H9 (cell line): Measurements from ENCODE around the gene ZSCAN9. TPM values are rescaled to one million over a fixed set of nuclear protein-coding genes. Genes with fewer than 3 reads are reported as not detected.

Source experiments
- DNase-seq: peaks from one replicate; pipeline ENCODE4 v3.0.0-alpha.2; 2017
- H2AFZ ChIP-seq: one replicate; pipeline ENCODE4 v1.6.1; 2013; ENCODE audit warnings: mild to moderate bottlenecking, low read length, control low read depth, moderate library complexity
- H2AK5ac ChIP-seq: 2 replicates; pipeline ENCODE4 v1.6.1; 2013; ENCODE audit warnings: low read length, control low read depth, mixed read lengths; ENCODE audit not compliant: insufficient read length
- H2BK120ac ChIP-seq: one replicate; pipeline ENCODE4 v1.6.1; 2013; ENCODE audit warnings: low read depth, mild to moderate bottlenecking, low read length, control low read depth, inconsistent platforms; ENCODE audit not compliant: poor library complexity, severe bottlenecking
- H2BK12ac ChIP-seq: 2 replicates; pipeline ENCODE4 v1.6.1; 2013; ENCODE audit warnings: low read length, control low read depth, mixed read lengths, low read depth; ENCODE audit not compliant: insufficient read length
- H2BK15ac ChIP-seq: 2 replicates; pipeline ENCODE4 v1.6.1; 2013; ENCODE audit warnings: low read depth, low read length, control low read depth
- H2BK20ac ChIP-seq: one replicate; pipeline ENCODE4 v1.6.1; 2013; ENCODE audit warnings: low read depth, mild to moderate bottlenecking, low read length, control low read depth, inconsistent platforms; ENCODE audit not compliant: poor library complexity, severe bottlenecking
- H2BK5ac ChIP-seq: 2 replicates; pipeline ENCODE4 v1.6.1; 2013; ENCODE audit warnings: low read length, control low read depth, mixed read lengths; ENCODE audit not compliant: insufficient read length
- H3K14ac ChIP-seq: 2 replicates; pipeline ENCODE4 v1.6.1; 2013; ENCODE audit warnings: low read length, control low read depth; ENCODE audit not compliant: insufficient read depth
- H3K18ac ChIP-seq: 2 replicates; pipeline ENCODE4 v1.6.1; 2013; ENCODE audit warnings: low read depth, mild to moderate bottlenecking, mixed read lengths, low read length, control low read depth; ENCODE audit not compliant: insufficient read length
- H3K23ac ChIP-seq: 2 replicates; pipeline ENCODE4 v1.6.1; 2013; ENCODE audit warnings: low read length, control low read depth, mixed read lengths, low read depth; ENCODE audit not compliant: insufficient read length
- H3K23me2 ChIP-seq: 2 replicates; pipeline ENCODE4 v1.6.1; 2013; ENCODE audit warnings: low read depth, mild to moderate bottlenecking, mixed read lengths, low read length, control low read depth; ENCODE audit not compliant: insufficient read length, poor library complexity, severe bottlenecking
- H3K27ac ChIP-seq: 2 replicates; pipeline ENCODE4 v1.5.1; 2013; ENCODE audit warnings: low read length, control low read depth, mixed read lengths, low read depth; ENCODE audit not compliant: insufficient read length
- H3K27me3 ChIP-seq: 2 replicates; pipeline ENCODE4 v1.6.1; 2013; ENCODE audit warnings: low read length, control low read depth, inconsistent platforms; ENCODE audit not compliant: insufficient read depth
- H3K4ac ChIP-seq: 2 replicates; pipeline ENCODE4 v1.6.1; 2013; ENCODE audit warnings: low read depth, mild to moderate bottlenecking, control low read depth, inconsistent platforms, low read length, moderate library complexity
- H3K4me1 ChIP-seq: 2 replicates; pipeline ENCODE4 v1.6.1; 2013; ENCODE audit warnings: low read length, control low read depth, inconsistent platforms; ENCODE audit not compliant: insufficient read depth
- H3K4me2 ChIP-seq: 2 replicates; pipeline ENCODE4 v1.6.1; 2013; ENCODE audit warnings: low read length, control low read depth, mixed read lengths; ENCODE audit not compliant: insufficient read length, insufficient read depth
- H3K56ac ChIP-seq: 2 replicates; pipeline ENCODE4 v1.6.1; 2013; ENCODE audit warnings: low read depth, mild to moderate bottlenecking, mixed read lengths, low read length, control low read depth; ENCODE audit not compliant: insufficient read length
- H3K79me1 ChIP-seq: 2 replicates; pipeline ENCODE4 v1.6.1; 2013; ENCODE audit warnings: low read depth, mild to moderate bottlenecking, moderate library complexity, low read length, control low read depth, inconsistent platforms; ENCODE audit not compliant: insufficient read depth, poor library complexity, severe bottlenecking
- H3K79me2 ChIP-seq: 2 replicates; pipeline ENCODE4 v1.6.1; 2013; ENCODE audit warnings: low read length, control low read depth, inconsistent platforms; ENCODE audit not compliant: insufficient read depth
- H3K9ac ChIP-seq: 2 replicates; pipeline ENCODE4 v1.6.1; 2013; ENCODE audit warnings: low read length, control low read depth, mixed read lengths; ENCODE audit not compliant: insufficient read length; ENCODE audit errors: extremely low read depth
- H3K9me3 ChIP-seq: one replicate; pipeline ENCODE4 v1.6.1; 2013; ENCODE audit warnings: low read depth, low read length, inconsistent platforms; ENCODE audit not compliant: control insufficient read depth
- H3T11ph ChIP-seq: one replicate; pipeline ENCODE4 v1.6.1; 2013; ENCODE audit warnings: mild to moderate bottlenecking, low read length, control low read depth, inconsistent platforms
- H4K20me1 ChIP-seq: one replicate; pipeline ENCODE4 v1.6.1; 2013; ENCODE audit not compliant: control insufficient read depth, insufficient read length, insufficient read depth
- H4K5ac ChIP-seq: 2 replicates; pipeline ENCODE4 v1.6.1; 2013; ENCODE audit warnings: low read depth, mild to moderate bottlenecking, mixed read lengths, low read length, control low read depth; ENCODE audit not compliant: insufficient read length
- H4K8ac ChIP-seq: replicated peaks from 2 replicates; pipeline ENCODE4 v1.6.1; 2013; ENCODE audit warnings: low read length, control low read depth, mixed read lengths, low read depth; ENCODE audit not compliant: insufficient read length
- H4K91ac ChIP-seq: 2 replicates; pipeline ENCODE4 v1.6.1; 2013; ENCODE audit warnings: low read depth, mild to moderate bottlenecking, moderate library complexity, mixed read lengths, low read length, control low read depth; ENCODE audit not compliant: insufficient read length
- H3K27ac Mint-ChIP-seq, 3 experiments: 2 replicates in 2 of 3; 3 replicates in 1 of 3; pipeline ENCODE4 v1.8.0; 2020 to 2021; ENCODE audit warnings: mixed read lengths in 3 of 3, mild to moderate bottlenecking in 1 of 3, moderate library complexity in 1 of 3
- H3K27me3 Mint-ChIP-seq: 2 replicates; pipeline ENCODE4 v1.8.0; 2021; ENCODE audit warnings: low read depth, mild to moderate bottlenecking, moderate library complexity, mixed read lengths
- H3K36me3 Mint-ChIP-seq, 3 experiments: 2 replicates in 2 of 3; 3 replicates in 1 of 3; pipeline ENCODE4 v1.8.0; 2020 to 2021; ENCODE audit warnings: low read depth in 3 of 3, mixed read lengths in 3 of 3; ENCODE audit not compliant: insufficient read depth in 1 of 3
- H3K4me1 Mint-ChIP-seq, 2 experiments: 2 replicates each; pipeline ENCODE4 v1.8.0; 2020; ENCODE audit warnings: mixed read lengths in 2 of 2
- H3K4me3 Mint-ChIP-seq, 2 experiments: 2 replicates in 1 of 2; 3 replicates in 1 of 2; pipeline ENCODE4 v1.8.0; 2020 to 2021; ENCODE audit warnings: mild to moderate bottlenecking in 2 of 2, mixed read lengths in 2 of 2, moderate library complexity in 1 of 2
- H3K9me3 Mint-ChIP-seq, 2 experiments: 2 replicates in 1 of 2; 3 replicates in 1 of 2; pipeline ENCODE4 v1.8.0; 2020; ENCODE audit warnings: mild to moderate bottlenecking in 2 of 2, mixed read lengths in 2 of 2, moderate library complexity in 1 of 2
- CTCF ChIP-seq: fragments of 200-600 bp; sonication (generic); conservative IDR thresholded peaks from 3 replicates; pipeline ENCODE4 v1.8.0; 2021; ENCODE audit warnings: antibody characterized with exemption, mild to moderate bottlenecking
- WGBS: extraction: QIAGEN DNeasy Blood & Tissue Kit; methylation state at CpG from one replicate; pipeline ENCODE4 v1.1.7; 2013; ENCODE audit warnings: missing lambda C conversion rate, low lambda C conversion rate, mixed read lengths; ENCODE audit not compliant: insufficient read length; ENCODE audit errors: extremely low coverage; 5-methylcytosine and 5-hydroxymethylcytosine counted together
- total RNA-seq: library from RNA; stranded (reverse); gene quantifications from 2 replicates; pipeline ENCODE4 v1.2.1, GENCODE V29; 2021

Gene ZSCAN9
- total RNA-seq, 1 experiment from 2014 or later = 11.5 TPM

GRCh38 chr6:28235912-28236452 is 10.9 kb downstream of the ZSCAN9 start:
- Histone ChIP-seq H3K4me1 (no peaks in the 10 kb centered on the region), H3K9me3 (no peaks in the 10 kb centered on the region), H3T11ph (no peak overlapping the region), H3K18ac (no peak overlapping the region), H2BK20ac (no peak overlapping the region), H3K14ac (no peak overlapping the region), H4K5ac (no peak overlapping the region), H2BK5ac (no peak overlapping the region), H4K20me1 (no peaks in the 10 kb centered on the region), H2AFZ (no peak overlapping the region), H3K79me2 (no peaks in the 10 kb centered on the region), H3K23me2 (no peaks in the 10 kb centered on the region), H4K91ac (no peak overlapping the region), H3K9ac (no peak overlapping the region), H2BK15ac (no peak overlapping the region), H2BK120ac (no peak overlapping the region), H3K27ac (no peak overlapping the region), H3K23ac (no peak overlapping the region), H3K4me2 (no peak overlapping the region), H3K56ac (no peak overlapping the region), H2BK12ac (no peak overlapping the region), H3K79me1 (no peaks in the 10 kb centered on the region), H2AK5ac (no peak overlapping the region), H3K27me3 (no peaks in the 10 kb centered on the region), H4K8ac (no peak overlapping the region), H3K4ac (no peak overlapping the region)
- TF ChIP-seq CTCF = no peak
- DNase-seq = no peak
- Mint-ChIP-seq H3K4me1 (peaks cover 5 to 12% of the 10 kb centered on the region in 2 experiments), H3K27ac (peak overlapping the region in 2 of 3 experiments; percentile 1 to 47; a peak in 2 of 7 replicates), H3K4me3 (no peak overlapping the region), H3K27me3 (no peaks in the 10 kb centered on the region), H3K36me3 (peaks cover 22 to 45% (median 37%) of the 10 kb centered on the region in 3 experiments), H3K9me3 (peaks cover 0 to 2% of the 10 kb centered on the region in 2 experiments; a peak in 2 of 5 replicates)
- WGBS = no CpG with 5 or more reads among the region's 3 CpGs
